ENCODE results near the gene C3orf33. TPM values are rescaled to one million over a fixed set of nuclear protein-coding genes. Genes with fewer than 3 reads are reported as not detected.
A peak's percentile ranks its signal among the peaks of the same experiment; 100 is the strongest.
"Not testable (repeated sequence)": the region's sequence is repeated elsewhere in the genome, so short reads cannot be mapped to it uniquely, and the experiment has no call there.

Gene C3orf33
- total and polyA plus RNA-seq, 10 donors, result 1.5 to 6.0 (median 2.1) TPM

DNA sequence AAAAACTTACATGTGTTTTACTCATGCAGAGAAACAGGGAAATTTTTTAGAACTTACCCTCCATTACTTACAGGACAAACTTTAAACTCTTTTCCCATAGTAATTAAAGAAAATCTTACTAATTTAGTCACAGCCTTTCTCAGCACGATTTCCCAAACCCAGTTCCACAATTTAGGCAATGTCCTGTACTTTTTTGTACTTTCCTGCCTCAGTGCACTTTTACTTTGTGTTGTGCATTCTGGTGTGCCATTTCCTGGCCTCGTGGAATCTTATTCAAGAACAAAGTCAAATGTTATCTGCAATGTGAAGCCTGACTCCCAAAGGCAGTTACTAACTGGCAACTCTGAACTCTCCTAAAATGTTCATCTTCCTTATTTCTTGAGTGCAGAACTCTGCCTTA is 46.3 kb upstream of the C3orf33 start:
- DNase-seq, result no peak
- TF ChIP-seq POLR2AphosphoS5 (IDR thresholded peaks at IDR 0.05), result no peak
- TF ChIP-seq, protein P1, sequence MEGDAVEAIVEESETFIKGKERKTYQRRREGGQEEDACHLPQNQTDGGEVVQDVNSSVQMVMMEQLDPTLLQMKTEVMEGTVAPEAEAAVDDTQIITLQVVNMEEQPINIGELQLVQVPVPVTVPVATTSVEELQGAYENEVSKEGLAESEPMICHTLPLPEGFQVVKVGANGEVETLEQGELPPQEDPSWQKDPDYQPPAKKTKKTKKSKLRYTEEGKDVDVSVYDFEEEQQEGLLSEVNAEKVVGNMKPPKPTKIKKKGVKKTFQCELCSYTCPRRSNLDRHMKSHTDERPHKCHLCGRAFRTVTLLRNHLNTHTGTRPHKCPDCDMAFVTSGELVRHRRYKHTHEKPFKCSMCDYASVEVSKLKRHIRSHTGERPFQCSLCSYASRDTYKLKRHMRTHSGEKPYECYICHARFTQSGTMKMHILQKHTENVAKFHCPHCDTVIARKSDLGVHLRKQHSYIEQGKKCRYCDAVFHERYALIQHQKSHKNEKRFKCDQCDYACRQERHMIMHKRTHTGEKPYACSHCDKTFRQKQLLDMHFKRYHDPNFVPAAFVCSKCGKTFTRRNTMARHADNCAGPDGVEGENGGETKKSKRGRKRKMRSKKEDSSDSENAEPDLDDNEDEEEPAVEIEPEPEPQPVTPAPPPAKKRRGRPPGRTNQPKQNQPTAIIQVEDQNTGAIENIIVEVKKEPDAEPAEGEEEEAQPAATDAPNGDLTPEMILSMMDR (IDR thresholded peaks at IDR 0.05 in 8 of 11, conservative IDR thresholded peaks at IDR 0.05 in 3 of 11), result no peak
- Histone ChIP-seq H3K4me3 (peak overlapping the region; percentile 81 to 97 (median 88)), H3K9me3 (no peaks in the 10 kb centered on the region), H3K36me3 (peaks cover 0 to 33% (median 0%) of the 10 kb centered on the region in 6 donors), H3K27ac (no peak overlapping the region), H3K27me3 (replicated peaks in 1 of 7) (no peaks in the 10 kb centered on the region), H3K4me1 (peaks cover 44 to 71% (median 62%) of the 10 kb centered on the region in 6 donors)
- WGBS, 5 donors, result 12 to 25% (median 19%) methylated on average over 2 of the region's 2 CpGs
- intact Hi-C loops (cut with DNase I; ENCODE audit: low total_unique reads), result no loop called here

- DNase-seq; H3K4me3 ChIP-seq; intact Hi-C loops (cut with DNase I; ENCODE audit: low total_unique reads); H3K27ac ChIP-seq; H3K9me3 ChIP-seq; H3K27me3 ChIP-seq (replicated peaks in 1 of 7): not testable (repeated sequence)
- peaks cover 0 to 41% (median 0%) of the 10 kb centered on the region in 6 donors for H3K36me3 ChIP-seq
- H3K4me1 ChIP-seq, result peaks cover 50 to 94% (median 77%) of the 10 kb centered on the region in 6 donors
- 85 to 98% (median 89%) methylated on average over 3 of the region's 3 CpGs for WGBS, 5 donors
These were observed 43.3 kb upstream of the C3orf33 start for GRCh38 chr3:155849404-155849803.

DNA sequence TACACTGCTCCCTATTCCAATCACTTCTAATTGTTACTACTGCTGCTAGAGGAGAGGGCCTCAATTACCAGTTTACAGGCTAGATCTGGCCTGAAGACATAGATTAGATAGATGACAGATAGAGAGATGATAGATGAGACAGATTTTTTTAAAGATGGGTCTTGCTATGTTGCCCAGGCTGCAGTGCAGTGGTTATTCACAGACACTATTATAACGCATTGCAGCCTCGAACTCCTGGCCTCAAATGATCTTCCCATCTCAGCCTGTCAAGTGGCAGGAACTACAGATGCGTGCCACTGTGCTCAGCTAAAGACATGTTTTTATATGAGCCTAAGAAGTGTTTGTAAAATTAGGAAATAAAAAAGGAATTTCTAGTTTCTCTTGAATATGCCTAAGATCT is 41.9 kb upstream of the C3orf33 start:
- DNase-seq, result no peak
- Histone ChIP-seq H3K36me3 (peaks cover 0 to 41% (median 0%) of the 10 kb centered on the region in 6 donors), H3K9me3 (no peaks in the 10 kb centered on the region), H3K27ac (no peak overlapping the region), H3K27me3 (replicated peaks in 1 of 7) (no peaks in the 10 kb centered on the region), H3K4me1 (peaks cover 46 to 100% (median 79%) of the 10 kb centered on the region in 6 donors), H3K4me3 (no peak overlapping the region)
- no peak for TF ChIP-seq POLR2AphosphoS5 (IDR thresholded peaks at IDR 0.05)
- TF ChIP-seq, protein P1 (IDR thresholded peaks at IDR 0.05 in 8 of 11, conservative IDR thresholded peaks at IDR 0.05 in 3 of 11), result no peak
- TF ChIP-seq POLR2A (IDR thresholded peaks at IDR 0.05), result no peak
- intact Hi-C loops (cut with DNase I; ENCODE audit: low total_unique reads), result no loop called here
- 86 to 96% (median 95%) methylated on average over 3 of the region's 3 CpGs for whole genome bisulfite sequencing, 5 donors

DNA sequence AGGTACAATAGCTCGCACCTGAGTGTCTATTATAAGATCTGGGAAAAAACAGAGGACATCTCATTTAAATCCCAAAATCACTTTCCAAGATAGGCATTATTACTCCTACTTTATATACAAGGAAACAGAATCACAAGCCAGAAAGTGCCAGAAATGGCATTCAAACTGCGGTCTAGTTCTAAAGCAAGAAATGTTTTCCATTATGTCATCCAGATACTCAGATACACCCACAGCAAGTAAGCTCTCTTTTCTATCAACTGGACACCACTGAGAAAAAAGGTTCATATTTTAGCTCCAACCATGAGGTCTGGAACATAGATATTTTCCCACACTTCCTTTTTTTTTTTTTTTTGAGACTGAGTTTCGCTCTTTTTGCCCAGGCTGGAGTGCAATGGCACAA is 40.0 kb upstream of the C3orf33 start:
- TF ChIP-seq POLR2AphosphoS5 (IDR thresholded peaks at IDR 0.05), result no peak
- TF ChIP-seq, protein P1 (IDR thresholded peaks at IDR 0.05 in 8 of 11, conservative IDR thresholded peaks at IDR 0.05 in 3 of 11), result no peak
- no peaks in the 10 kb centered on the region for H3K27me3 ChIP-seq (replicated peaks in 1 of 7)
- no peak overlapping the region for H3K4me3 ChIP-seq
- intact Hi-C loops (cut with DNase I; ENCODE audit: low total_unique reads), result no loop called here
- H3K4me1 ChIP-seq, result peaks cover 31 to 87% (median 60%) of the 10 kb centered on the region in 6 donors
- peaks cover 0 to 56% (median 0%) of the 10 kb centered on the region in 6 donors for H3K36me3 ChIP-seq
- no peak for DNase-seq
- 82 to 89% (median 88%) methylated on average over 3 of the region's 3 CpGs for WGBS, 5 donors
- H3K9me3 ChIP-seq, result no peaks in the 10 kb centered on the region
- no peak overlapping the region for H3K27ac ChIP-seq

DNA sequence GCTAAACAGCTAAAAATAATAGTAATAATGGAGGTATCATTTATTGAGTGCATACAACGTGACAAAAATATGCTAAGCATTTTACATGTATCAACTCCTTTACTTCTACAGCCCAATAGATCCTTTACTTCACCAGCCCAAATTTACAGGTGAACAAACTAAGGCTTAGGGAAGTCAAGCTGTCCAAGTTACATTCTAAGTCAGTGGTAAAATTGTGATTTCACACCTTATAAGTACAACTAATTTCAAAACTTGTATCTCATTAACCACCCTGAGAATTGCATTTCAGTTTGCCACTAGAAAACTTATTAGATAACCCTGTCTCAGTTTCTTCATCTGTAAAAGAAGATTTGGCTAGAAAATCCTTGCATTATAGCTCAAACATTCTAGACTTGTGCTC is 37.5 kb upstream of the C3orf33 start:
- Histone ChIP-seq H3K36me3 (peaks cover 0 to 55% (median 0%) of the 10 kb centered on the region in 6 donors), H3K4me3 (no peak overlapping the region), H3K9me3 (no peaks in the 10 kb centered on the region), H3K4me1 (peaks cover 9 to 62% (median 35%) of the 10 kb centered on the region in 6 donors), H3K27ac (no peak overlapping the region), H3K27me3 (replicated peaks in 1 of 7) (no peaks in the 10 kb centered on the region)
- TF ChIP-seq POLR2A (IDR thresholded peaks at IDR 0.05) (no peak), POLR2AphosphoS5 (IDR thresholded peaks at IDR 0.05) (no peak)
- TF ChIP-seq, protein P1 (IDR thresholded peaks at IDR 0.05 in 8 of 11, conservative IDR thresholded peaks at IDR 0.05 in 3 of 11), result no peak
- no peak for DNase-seq
- WGBS, 5 donors, result 72 to 82% (median 79%) methylated on average over 1 of the region's 1 CpG
- intact Hi-C loops (cut with DNase I; ENCODE audit: low total_unique reads), result no loop called here

All from spleen (tissue), 11 donors.